ENCODE measurements around the gene CACNA1G.

CACNA1G gene

DNA sequence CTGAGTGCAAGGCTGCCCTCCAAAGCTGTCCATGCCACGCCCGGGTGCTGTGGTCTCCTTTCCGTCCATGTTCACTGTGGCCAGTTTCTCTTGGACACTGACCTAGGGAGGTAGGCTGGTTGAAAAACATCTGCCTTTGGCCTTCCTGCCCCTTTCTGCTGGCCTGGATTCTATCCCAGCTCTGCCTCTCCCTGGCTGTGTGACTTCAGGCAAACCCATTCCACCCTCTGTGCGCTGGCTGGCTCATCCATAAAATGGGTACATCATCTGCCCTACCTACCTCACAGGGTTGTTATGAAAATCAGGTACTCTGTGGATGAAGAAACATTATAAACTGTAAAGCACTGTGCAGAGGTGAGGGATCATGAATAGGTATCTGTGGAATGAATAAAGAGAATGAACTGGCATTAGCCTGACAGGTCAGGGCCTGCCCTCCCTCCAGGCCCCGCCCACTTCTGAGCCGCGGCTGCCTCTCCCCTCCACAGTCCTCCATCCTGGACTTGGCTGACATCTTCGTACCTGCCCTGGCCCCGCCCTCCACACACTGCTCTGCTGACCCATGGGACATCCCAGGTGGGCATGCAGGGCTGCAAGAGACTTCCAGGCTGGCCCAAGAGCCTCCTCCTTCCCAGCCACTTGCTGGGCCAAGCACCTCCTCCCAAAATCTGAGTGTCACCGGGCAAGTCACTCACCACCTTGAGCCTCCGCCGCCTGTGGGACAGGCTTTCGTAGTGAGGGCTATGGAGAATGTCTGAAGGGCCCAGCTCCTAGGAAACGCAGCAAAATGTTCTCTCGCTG lies 20.6 kb upstream of the CACNA1G start:
- no peak overlapping the region for H2BK12ac ChIP-seq (ENCODE audit: low read length in 2 of 2)
- H2AFZ ChIP-seq (ENCODE audit: low read depth, low read length), result no peak overlapping the region
- no peaks in the 10 kb centered on the region for H3K79me1 ChIP-seq (replicated peaks; ENCODE audit: low read length, poor library complexity, severe bottlenecking)
- WGBS, result 83% methylated on average over 15 of the region's 15 CpGs
- H2BK5ac ChIP-seq (ENCODE audit: low read depth, low read length, poor library complexity, severe bottlenecking), result no peak overlapping the region
- no peak overlapping the region for H4K91ac ChIP-seq (ENCODE audit: low read length)
- H3K36me3 ChIP-seq (ENCODE audit: control insufficient read depth in 1 of 2, insufficient read depth in 2 of 2, low read depth in 1 of 2, low read length in 2 of 2), result peaks cover 0 to 3% of the 10 kb centered on the region in 2 experiments
- H3K9ac ChIP-seq (ENCODE audit: low read length), result no peak overlapping the region
- no peak overlapping the region for H3K4me2 ChIP-seq (ENCODE audit: low read length, poor library complexity, severe bottlenecking)
- H3K18ac ChIP-seq (ENCODE audit: low read depth in 1 of 2, low read length in 2 of 2), result peak overlapping the region in 1 of 2 experiments; percentile 18
- no peaks in the 10 kb centered on the region for H3K9me3 ChIP-seq (ENCODE audit: control insufficient read depth, low read length)
- peaks cover 19% of the 10 kb centered on the region for H3K4me1 ChIP-seq (ENCODE audit: control insufficient read depth, insufficient read depth, low read depth, low read length)
- H3K4me3 ChIP-seq (ENCODE audit: insufficient read depth in 1 of 2, low read depth in 1 of 2, low read length in 2 of 2), result no peak overlapping the region
- no peak overlapping the region for H3K23ac ChIP-seq (ENCODE audit: low read length in 2 of 2)
- no peak for DNase-seq
- no peak overlapping the region for H3K14ac ChIP-seq (ENCODE audit: low read length in 2 of 2)
- H2BK120ac ChIP-seq (ENCODE audit: low read depth, low read length), result no peak overlapping the region
- H3K27ac ChIP-seq (ENCODE audit: low read length, poor library complexity, severe bottlenecking), result no peak overlapping the region
- no peak overlapping the region for H2AK5ac ChIP-seq (ENCODE audit: low read length, severe bottlenecking)
- H2BK15ac ChIP-seq (ENCODE audit: low read depth, poor library complexity, severe bottlenecking), result no peak overlapping the region
- peaks cover 0 to 10% of the 10 kb centered on the region in 2 experiments for H3K27me3 ChIP-seq (ENCODE audit: control insufficient read depth in 1 of 2, insufficient read depth in 1 of 2, low read length in 2 of 2)
- H4K8ac ChIP-seq (ENCODE audit: low read length), result no peak overlapping the region
- no peak overlapping the region for H3K4ac ChIP-seq (ENCODE audit: low read depth in 1 of 2, low read length in 2 of 2)

DNA sequence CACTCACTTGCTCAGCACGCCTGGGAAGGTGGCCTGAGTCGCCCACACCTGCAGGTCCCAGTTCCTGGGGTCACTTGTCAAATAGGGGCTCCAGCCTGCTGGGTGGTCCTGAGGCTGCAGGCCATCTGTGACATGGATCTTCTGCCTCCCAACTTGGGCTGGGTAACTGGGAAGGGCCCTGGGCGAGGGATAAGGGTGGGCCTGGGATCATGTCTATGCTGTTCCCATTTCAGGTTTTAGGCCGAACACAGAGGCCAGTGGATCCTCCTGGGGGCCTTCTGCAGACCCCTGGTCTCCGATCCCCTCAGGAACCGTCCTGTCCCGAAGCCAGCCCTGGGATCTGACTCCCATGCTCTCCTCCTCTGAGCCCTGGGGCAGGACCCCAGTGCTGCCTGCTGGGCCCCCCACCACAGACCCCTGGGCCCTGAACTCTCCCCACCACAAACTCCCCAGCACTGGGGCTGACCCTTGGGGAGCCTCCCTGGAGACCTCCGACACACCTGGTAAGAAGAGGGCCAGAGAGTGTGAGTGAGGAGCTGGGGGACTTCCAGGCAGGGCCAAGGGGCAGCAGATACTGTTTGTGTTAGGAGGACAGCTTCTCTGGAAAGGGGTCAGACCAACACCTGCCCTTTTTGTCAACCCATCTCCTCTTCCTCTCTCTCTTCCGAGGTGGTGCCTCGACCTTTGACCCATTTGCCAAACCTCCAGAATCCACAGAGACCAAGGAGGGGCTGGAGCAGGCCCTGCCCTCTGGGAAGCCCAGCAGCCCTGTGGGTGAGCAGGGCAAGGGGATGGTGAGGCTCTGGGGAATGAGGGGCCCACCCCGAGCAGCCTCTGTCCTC lies 19.7 kb upstream of the CACNA1G start:
- Histone ChIP-seq H2AFZ (ENCODE audit: low read depth, low read length) (no peak overlapping the region), H3K4ac (ENCODE audit: low read depth in 1 of 2, low read length in 2 of 2) (peak overlapping the region in 1 of 2 experiments; percentile 11)
- 95% methylated on average over 9 of the region's 11 CpGs for WGBS

DNA sequence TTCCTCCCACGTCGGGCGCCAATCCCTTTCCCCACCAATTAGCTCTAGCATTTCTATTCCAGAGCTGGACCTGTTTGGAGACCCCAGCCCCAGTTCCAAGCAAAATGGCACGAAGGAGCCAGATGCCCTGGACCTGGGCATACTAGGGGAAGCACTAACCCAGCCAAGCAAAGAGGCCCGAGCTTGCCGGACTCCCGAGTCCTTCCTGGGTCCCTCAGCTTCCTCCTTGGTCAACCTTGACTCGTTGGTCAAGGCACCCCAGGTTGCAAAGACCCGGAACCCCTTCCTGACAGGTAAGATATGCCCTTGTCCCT lies 19.2 kb upstream of the CACNA1G start:
- H3K4ac ChIP-seq (ENCODE audit: low read depth in 1 of 2, low read length in 2 of 2), result peak overlapping the region; percentile 11 to 24
- no peak for DNase-seq
- peak overlapping the region; percentile 64 to 86 for H3K4me3 ChIP-seq (ENCODE audit: insufficient read depth in 1 of 2, low read depth in 1 of 2, low read length in 2 of 2)
- H3K27me3 ChIP-seq (ENCODE audit: control insufficient read depth in 1 of 2, insufficient read depth in 1 of 2, low read length in 2 of 2), result peaks cover 0 to 4% of the 10 kb centered on the region in 2 experiments
- no peak overlapping the region for H3K27ac ChIP-seq (ENCODE audit: low read length, poor library complexity, severe bottlenecking)
- 80% methylated on average over 9 of the region's 9 CpGs for WGBS
- H2BK12ac ChIP-seq (ENCODE audit: low read length in 2 of 2), result peak overlapping the region in 1 of 2 experiments; percentile 18
- H2BK15ac ChIP-seq (ENCODE audit: low read depth, poor library complexity, severe bottlenecking), result no peak overlapping the region
- H3K23ac ChIP-seq (ENCODE audit: low read length in 2 of 2), result no peak overlapping the region
- H4K91ac ChIP-seq (ENCODE audit: low read length), result no peak overlapping the region
- H3K9me3 ChIP-seq (ENCODE audit: control insufficient read depth, low read length), result no peaks in the 10 kb centered on the region
- H3K14ac ChIP-seq (ENCODE audit: low read length in 2 of 2), result peak overlapping the region in 1 of 2 experiments; percentile 53
- peak overlapping the region in 1 of 2 experiments; percentile 74 for H3K18ac ChIP-seq (ENCODE audit: low read depth in 1 of 2, low read length in 2 of 2)
- H2BK5ac ChIP-seq (ENCODE audit: low read depth, low read length, poor library complexity, severe bottlenecking), result no peak overlapping the region
- peaks cover 19% of the 10 kb centered on the region for H3K4me1 ChIP-seq (ENCODE audit: control insufficient read depth, insufficient read depth, low read depth, low read length)
- H2AK5ac ChIP-seq (ENCODE audit: low read length, severe bottlenecking), result peak overlapping the region; percentile 30
- peak overlapping the region; percentile 76 for H3K4me2 ChIP-seq (ENCODE audit: low read length, poor library complexity, severe bottlenecking)
- peaks cover 0 to 3% of the 10 kb centered on the region in 2 experiments for H3K36me3 ChIP-seq (ENCODE audit: control insufficient read depth in 1 of 2, insufficient read depth in 2 of 2, low read depth in 1 of 2, low read length in 2 of 2)
- H4K8ac ChIP-seq (ENCODE audit: low read length), result peak overlapping the region; percentile 97
- H2AFZ ChIP-seq (ENCODE audit: low read depth, low read length), result peak overlapping the region; percentile 60
- H3K79me1 ChIP-seq (replicated peaks; ENCODE audit: low read length, poor library complexity, severe bottlenecking), result no peaks in the 10 kb centered on the region
- peak overlapping the region; percentile 87 for H3K9ac ChIP-seq (ENCODE audit: low read length)
- no peak overlapping the region for H2BK120ac ChIP-seq (ENCODE audit: low read depth, low read length)

More for the DNA sequence above, 19.7 kb upstream of the CACNA1G start:
- DNase-seq, result no peak
- no peak overlapping the region for H4K91ac ChIP-seq (ENCODE audit: low read length)
- peaks cover 19% of the 10 kb centered on the region for H3K4me1 ChIP-seq (ENCODE audit: control insufficient read depth, insufficient read depth, low read depth, low read length)
- no peaks in the 10 kb centered on the region for H3K79me1 ChIP-seq (replicated peaks; ENCODE audit: low read length, poor library complexity, severe bottlenecking)
- no peak overlapping the region for H2BK120ac ChIP-seq (ENCODE audit: low read depth, low read length)
- no peak overlapping the region for H3K4me2 ChIP-seq (ENCODE audit: low read length, poor library complexity, severe bottlenecking)
- H3K4me3 ChIP-seq (ENCODE audit: insufficient read depth in 1 of 2, low read depth in 1 of 2, low read length in 2 of 2), result peak overlapping the region in 1 of 2 experiments; percentile 86
- no peak overlapping the region for H3K14ac ChIP-seq (ENCODE audit: low read length in 2 of 2)
- peaks cover 0 to 2% of the 10 kb centered on the region in 2 experiments for H3K27me3 ChIP-seq (ENCODE audit: control insufficient read depth in 1 of 2, insufficient read depth in 1 of 2, low read length in 2 of 2)
- H3K9ac ChIP-seq (ENCODE audit: low read length), result peak overlapping the region; percentile 87
- no peak overlapping the region for H2BK5ac ChIP-seq (ENCODE audit: low read depth, low read length, poor library complexity, severe bottlenecking)
- no peaks in the 10 kb centered on the region for H3K9me3 ChIP-seq (ENCODE audit: control insufficient read depth, low read length)
- H3K23ac ChIP-seq (ENCODE audit: low read length in 2 of 2), result no peak overlapping the region
- H3K36me3 ChIP-seq (ENCODE audit: control insufficient read depth in 1 of 2, insufficient read depth in 2 of 2, low read depth in 1 of 2, low read length in 2 of 2), result peaks cover 0 to 3% of the 10 kb centered on the region in 2 experiments
- peak overlapping the region; percentile 18 to 28 for H2BK12ac ChIP-seq (ENCODE audit: low read length in 2 of 2)
- H4K8ac ChIP-seq (ENCODE audit: low read length), result peak overlapping the region; percentile 42
- no peak overlapping the region for H2BK15ac ChIP-seq (ENCODE audit: low read depth, poor library complexity, severe bottlenecking)
- no peak overlapping the region for H3K18ac ChIP-seq (ENCODE audit: low read depth in 1 of 2, low read length in 2 of 2)
- H2AK5ac ChIP-seq (ENCODE audit: low read length, severe bottlenecking), result peak overlapping the region; percentile 30
- H3K27ac ChIP-seq (ENCODE audit: low read length, poor library complexity, severe bottlenecking), result no peak overlapping the region
